Uterus (tissue), 4 donors: ENCODE measurements around the gene NEK4. TPM values are rescaled to one million over a fixed set of nuclear protein-coding genes. Genes with fewer than 3 reads are reported as not detected.

Experiments used
- DNase-seq, 2 donors: peaks; one replicate each; pipeline ENCODE4 v3.0.0-alpha.2; 2019 to 2020
- H3K27ac ChIP-seq, 2 donors: fragments of 200-600 bp; sonication (generic); 1 replicate in 1 of 2; 2 replicates in 1 of 2; pipeline ENCODE4 v1.5.1; 2016 to 2018
- H3K27me3 ChIP-seq, 2 donors: fragments of 200-600 bp; sonication (generic); one replicate each; pipeline ENCODE4 v1.5.1; 2018 to 2019; ENCODE audit warnings: control low read depth in 1 of 2
- H3K36me3 ChIP-seq, 2 donors: fragments of 200-600 bp; sonication (generic); one replicate each; pipeline ENCODE4 v1.5.1; 2019; ENCODE audit warnings: control low read depth in 1 of 2
- H3K4me1 ChIP-seq, 2 donors: fragments of 200-600 bp; sonication (generic); one replicate each; pipeline ENCODE4 v1.5.1; 2018 to 2019; ENCODE audit warnings: control low read depth in 1 of 2
- H3K4me3 ChIP-seq, 2 donors: fragments of 200-600 bp; sonication (generic); 1 replicate in 1 of 2; 2 replicates in 1 of 2; pipeline ENCODE4 v1.5.1; 2018 to 2019; ENCODE audit warnings: mild to moderate bottlenecking in 1 of 2
- H3K9me3 ChIP-seq, 2 donors: fragments of 200-600 bp; sonication (generic); one replicate each; pipeline ENCODE4 v1.5.1; 2019; ENCODE audit warnings: control low read depth in 1 of 2
- POLR2A ChIP-seq, 2 donors: fragments of 450-650 bp; IDR thresholded peaks; one replicate each; pipeline ENCODE4 v1.6.1; 2016; ENCODE audit warnings: antibody characterized with exemption in 2 of 2, mild to moderate bottlenecking in 1 of 2, moderate library complexity in 1 of 2
- intact Hi-C: fragments of 100-400 bp; cut with DNase I; formaldehyde crosslinking; loops from one replicate; pipeline ENCODE4 v1.15.1; 2023; ENCODE audit warnings: low total_unique reads
- total RNA-seq, 4 donors: library from RNA; depleted of rRNA in 3 of 4; stranded (reverse); fragments of >200 nt in 3 of 4; gene quantifications; one replicate each; pipeline versions ENCODE4 v1.1.0 to v1.2.4, GENCODE V29; 2014 to 2023
- TF ChIP-seq, protein P1 (sequence below), 4 experiments: fragments of 200-600 bp in 2 of 4; fragments of 450-650 bp in 2 of 4; sonication (generic) in 2 of 4; IDR thresholded peaks; one replicate each; pipeline ENCODE4 v1.5.1; 2016 to 2019; ENCODE audit warnings: antibody characterized with exemption in 4 of 4, mild to moderate bottlenecking in 2 of 4, moderate library complexity in 1 of 4
- donor health status: DM: yes; HTN: yes; CAD: no.

The NEK4 gene
- total RNA-seq, 4 donors from 2014 or later: 16.8 to 48.0 (median 37.7) TPM

DNA sequence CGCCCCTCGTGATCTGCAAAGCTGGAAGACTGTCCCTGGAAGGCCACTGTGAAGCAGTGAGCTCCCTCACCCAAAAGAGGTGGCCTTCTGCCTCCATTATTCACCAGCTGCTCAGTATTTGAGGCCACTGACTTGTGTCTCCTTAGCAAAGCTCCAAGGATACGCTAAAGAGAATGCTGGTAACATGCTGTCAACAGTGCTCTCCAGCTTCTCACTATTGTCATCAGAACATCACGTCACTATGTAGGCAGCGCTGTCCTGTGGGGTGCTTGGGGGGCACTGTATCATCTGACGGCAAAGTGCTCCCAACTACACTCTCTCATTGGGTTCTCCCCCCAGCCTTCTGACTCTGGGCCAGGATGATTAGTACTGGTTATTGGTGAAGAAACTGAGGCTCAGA is 45.5 kb upstream of the NEK4 start:
- TF ChIP-seq, protein P1, sequence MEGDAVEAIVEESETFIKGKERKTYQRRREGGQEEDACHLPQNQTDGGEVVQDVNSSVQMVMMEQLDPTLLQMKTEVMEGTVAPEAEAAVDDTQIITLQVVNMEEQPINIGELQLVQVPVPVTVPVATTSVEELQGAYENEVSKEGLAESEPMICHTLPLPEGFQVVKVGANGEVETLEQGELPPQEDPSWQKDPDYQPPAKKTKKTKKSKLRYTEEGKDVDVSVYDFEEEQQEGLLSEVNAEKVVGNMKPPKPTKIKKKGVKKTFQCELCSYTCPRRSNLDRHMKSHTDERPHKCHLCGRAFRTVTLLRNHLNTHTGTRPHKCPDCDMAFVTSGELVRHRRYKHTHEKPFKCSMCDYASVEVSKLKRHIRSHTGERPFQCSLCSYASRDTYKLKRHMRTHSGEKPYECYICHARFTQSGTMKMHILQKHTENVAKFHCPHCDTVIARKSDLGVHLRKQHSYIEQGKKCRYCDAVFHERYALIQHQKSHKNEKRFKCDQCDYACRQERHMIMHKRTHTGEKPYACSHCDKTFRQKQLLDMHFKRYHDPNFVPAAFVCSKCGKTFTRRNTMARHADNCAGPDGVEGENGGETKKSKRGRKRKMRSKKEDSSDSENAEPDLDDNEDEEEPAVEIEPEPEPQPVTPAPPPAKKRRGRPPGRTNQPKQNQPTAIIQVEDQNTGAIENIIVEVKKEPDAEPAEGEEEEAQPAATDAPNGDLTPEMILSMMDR (IDR thresholded peaks at IDR 0.05): no peak
- TF ChIP-seq POLR2A (IDR thresholded peaks at IDR 0.05): no peak
- Histone ChIP-seq H3K36me3 (no peaks in the 10 kb centered on the region), H3K27me3 (no peaks in the 10 kb centered on the region), H3K4me1 (no peaks in the 10 kb centered on the region), H3K27ac (no peak overlapping the region), H3K9me3 (no peaks in the 10 kb centered on the region), H3K4me3 (no peak overlapping the region)
- DNase-seq: no peak
- intact Hi-C loops: no loop called here

DNA sequence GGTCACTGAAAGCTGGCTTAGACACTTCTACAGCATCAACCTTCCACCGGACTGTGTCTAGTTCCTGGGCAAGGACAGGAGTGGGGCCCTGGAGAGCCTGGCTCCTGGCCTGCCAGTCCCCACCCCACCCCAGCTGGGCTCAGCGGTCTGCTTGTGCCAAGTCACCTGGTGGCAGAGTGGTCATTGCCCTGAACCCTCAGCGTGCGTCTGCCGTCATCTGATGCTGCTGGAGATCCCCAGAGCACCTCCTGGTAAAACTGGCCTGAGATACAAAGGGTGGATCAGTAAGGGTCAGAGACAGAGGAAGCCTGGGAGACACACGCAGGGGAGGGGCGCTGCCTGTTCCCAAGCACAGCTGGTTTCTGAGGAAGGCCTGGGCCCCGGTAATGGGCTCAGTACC is 43.1 kb upstream of the NEK4 start:
- no peak for DNase-seq
- intact Hi-C loops: no loop called here
- Histone ChIP-seq H3K36me3 (no peaks in the 10 kb centered on the region), H3K9me3 (no peaks in the 10 kb centered on the region), H3K4me1 (no peaks in the 10 kb centered on the region), H3K4me3 (no peak overlapping the region), H3K27ac (no peak overlapping the region), H3K27me3 (no peaks in the 10 kb centered on the region)
- TF ChIP-seq, protein P1 (IDR thresholded peaks at IDR 0.05): no peak
- TF ChIP-seq POLR2A (IDR thresholded peaks at IDR 0.05): no peak

DNA sequence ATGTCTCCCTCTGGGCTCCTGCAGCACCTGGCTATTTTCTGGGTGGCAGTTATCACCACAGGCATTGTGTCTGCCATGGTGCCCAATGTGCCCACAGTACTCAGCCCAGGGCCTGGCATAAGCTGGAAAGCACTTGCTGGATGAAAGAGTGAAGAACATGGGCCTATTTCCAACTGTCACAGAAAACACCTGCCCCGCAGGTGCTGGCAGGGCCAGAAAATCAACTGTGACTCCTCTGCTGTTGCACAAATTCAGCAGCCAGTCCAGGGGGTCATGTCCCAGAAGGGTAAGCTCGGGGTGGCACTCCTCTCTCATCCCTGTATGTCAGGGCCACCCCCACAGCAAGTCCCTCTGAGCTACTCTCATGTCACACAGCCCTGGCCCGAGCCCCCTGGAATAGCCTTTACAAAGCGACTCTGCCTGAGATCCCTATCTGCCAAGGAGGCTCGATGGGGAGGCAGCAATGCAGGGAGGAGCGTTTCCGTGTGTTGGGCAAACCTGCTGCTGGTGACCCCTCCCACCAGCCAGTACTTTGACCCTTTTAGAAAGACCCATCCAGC is 40.8 kb upstream of the NEK4 start:
- H3K36me3 ChIP-seq: no peaks in the 10 kb centered on the region
- H3K9me3 ChIP-seq: no peaks in the 10 kb centered on the region
- DNase-seq: no peak
- H3K4me3 ChIP-seq: no peak overlapping the region
- H3K27me3 ChIP-seq: no peaks in the 10 kb centered on the region
- TF ChIP-seq, protein P1 (IDR thresholded peaks at IDR 0.05): no peak
- no peak for TF ChIP-seq POLR2A (IDR thresholded peaks at IDR 0.05)
- H3K4me1 ChIP-seq: no peaks in the 10 kb centered on the region
- intact Hi-C loops: no loop called here
- no peak overlapping the region for H3K27ac ChIP-seq

DNA sequence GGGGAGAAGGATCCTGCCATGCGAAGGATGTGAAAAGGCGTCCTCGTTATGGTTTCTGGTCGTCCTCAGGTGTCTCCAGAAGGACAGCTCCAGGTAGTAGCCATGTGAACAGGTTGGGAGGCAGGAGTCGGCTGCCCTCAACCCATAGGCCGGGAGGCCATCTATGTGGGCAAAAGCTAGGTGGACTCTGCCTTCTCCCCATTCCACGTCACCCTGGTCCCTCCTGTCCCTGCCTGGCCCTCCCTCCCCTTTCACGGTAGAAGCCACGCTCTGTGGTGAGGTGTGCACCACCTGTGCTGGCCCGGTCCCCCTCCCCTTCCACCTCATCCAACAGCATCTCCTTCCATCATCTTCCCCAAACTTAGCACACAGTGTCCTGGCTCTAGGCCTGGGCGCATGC is 40.2 kb upstream of the NEK4 start:
- H3K27ac ChIP-seq: no peak overlapping the region
- H3K9me3 ChIP-seq: no peaks in the 10 kb centered on the region
- H3K27me3 ChIP-seq: no peaks in the 10 kb centered on the region
- DNase-seq: no peak
- no peaks in the 10 kb centered on the region for H3K4me1 ChIP-seq
- no peaks in the 10 kb centered on the region for H3K36me3 ChIP-seq
- intact Hi-C loops: no loop called here
- no peak overlapping the region for H3K4me3 ChIP-seq
- no peak for TF ChIP-seq POLR2A (IDR thresholded peaks at IDR 0.05)
- TF ChIP-seq, protein P1 (IDR thresholded peaks at IDR 0.05): no peak

DNA sequence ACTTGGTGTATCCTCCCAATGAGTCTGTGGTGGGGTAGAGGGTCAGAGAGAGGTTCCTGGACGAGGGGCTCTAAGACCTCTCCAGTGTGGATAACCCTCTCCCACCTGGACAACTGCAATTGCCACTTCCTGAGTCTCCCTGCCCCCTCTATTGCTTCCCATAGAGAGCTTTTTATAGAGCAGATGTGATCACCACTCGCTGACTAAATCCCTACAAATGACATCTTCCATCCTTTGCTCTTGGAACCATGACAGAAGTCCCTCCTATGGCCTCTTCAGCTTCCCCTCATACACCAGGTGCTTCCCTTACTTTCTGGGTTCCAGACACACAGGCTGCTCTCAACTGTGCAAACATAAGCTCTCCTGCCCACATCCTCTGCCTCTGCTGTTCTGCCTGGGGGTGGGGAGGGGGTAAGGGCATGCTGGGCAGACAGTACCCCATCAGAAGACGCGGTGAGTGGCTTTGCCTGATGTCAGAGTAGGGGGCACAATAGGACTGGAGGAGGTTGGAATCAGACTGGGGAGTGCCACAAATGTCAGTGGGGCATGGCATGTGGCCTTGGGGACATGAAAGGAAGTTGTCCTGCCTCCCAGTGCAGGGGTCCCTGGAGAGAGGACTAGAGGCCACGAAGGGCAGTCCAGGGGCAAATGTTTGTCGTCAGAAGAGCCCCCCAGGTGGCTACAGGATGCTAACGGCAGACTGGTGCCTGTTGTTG is 39.1 kb upstream of the NEK4 start:
- Histone ChIP-seq H3K4me3 (no peak overlapping the region), H3K9me3 (no peaks in the 10 kb centered on the region), H3K36me3 (no peaks in the 10 kb centered on the region), H3K27ac (no peak overlapping the region), H3K4me1 (no peaks in the 10 kb centered on the region), H3K27me3 (no peaks in the 10 kb centered on the region)
- TF ChIP-seq, protein P1 (IDR thresholded peaks at IDR 0.05): no peak
- no peak for TF ChIP-seq POLR2A (IDR thresholded peaks at IDR 0.05)
- no peak for DNase-seq
- intact Hi-C loops: no loop called here
